Lower lobe of right lung (tissue), 2 donors: ENCODE data around the gene KIFAP3. TPM values are rescaled to one million over a fixed set of nuclear protein-coding genes. Genes with fewer than 3 reads are reported as not detected.
"Not testable (repeated sequence)": the region's sequence is repeated elsewhere in the genome, so short reads cannot be mapped to it uniquely, and the experiment has no call there.

Source experiments
- ATAC-seq, 2 donors: fragments of 200-7000 bp; cut with Tn5 transposase; one replicate each; pipeline ENCODE4 v1.9.1; 2020 to 2022; ENCODE audit warnings: mild to moderate bottlenecking in 2 of 2, moderate library complexity in 2 of 2
- DNase-seq: peaks from one replicate; pipeline ENCODE4 v3.0.0-alpha.2; 2020
- H3K27ac ChIP-seq: fragments of 200-600 bp; one replicate; pipeline ENCODE4 v1.8.0; 2022
- H3K27me3 ChIP-seq: fragments of 200-600 bp; one replicate; pipeline ENCODE4 v1.8.0; 2022; ENCODE audit warnings: low read depth
- H3K36me3 ChIP-seq: fragments of 200-600 bp; one replicate; pipeline ENCODE4 v1.8.0; 2022; ENCODE audit warnings: mild to moderate bottlenecking
- H3K4me1 ChIP-seq: fragments of 200-600 bp; one replicate; pipeline ENCODE4 v1.8.0; 2022
- H3K4me3 ChIP-seq: fragments of 200-600 bp; one replicate; pipeline ENCODE4 v1.8.0; 2022; ENCODE audit warnings: mild to moderate bottlenecking
- H3K9me3 ChIP-seq: fragments of 200-600 bp; one replicate; pipeline ENCODE4 v1.8.0; 2022
- intact Hi-C: fragments of 100-400 bp; cut with DNase I; formaldehyde crosslinking; loops from one replicate; pipeline ENCODE4 v1.11.0; 2022
- long read RNA-seq: library from polyadenylated mRNA; unstranded; transcript quantifications from one replicate; pipeline ENCODE4 v2.0.0, GENCODE V29; 2021
- total RNA-seq: library from RNA; stranded (reverse); fragmentation: NEBNext Ultra II Directional; extraction: Animal tissue kit (Norgen Biotek cat#: 25700); gene quantifications from one replicate; pipeline ENCODE4 v1.2.1, GENCODE V29; 2021
- TF ChIP-seq, protein P1 (sequence below): fragments of 200-600 bp; IDR thresholded peaks from one replicate; pipeline ENCODE4 v1.8.0; 2022; ENCODE audit warnings: antibody characterized with exemption, mild to moderate bottlenecking
- donor health status: DM: no; HTN: yes; CAD: no; lungs with severe emphysema.

KIFAP3 gene
- 21.4 TPM for total RNA-seq
- long read RNA-seq, transcript KIFAP3-201 (20 exons, 2,957 nt) = major isoform, 32 of 43 reads
- long read RNA-seq, partial matches to known transcripts = 3 of 43 reads
- long read RNA-seq, other reads (novel, unspliced or antisense) = 4 of 43 reads

DNA sequence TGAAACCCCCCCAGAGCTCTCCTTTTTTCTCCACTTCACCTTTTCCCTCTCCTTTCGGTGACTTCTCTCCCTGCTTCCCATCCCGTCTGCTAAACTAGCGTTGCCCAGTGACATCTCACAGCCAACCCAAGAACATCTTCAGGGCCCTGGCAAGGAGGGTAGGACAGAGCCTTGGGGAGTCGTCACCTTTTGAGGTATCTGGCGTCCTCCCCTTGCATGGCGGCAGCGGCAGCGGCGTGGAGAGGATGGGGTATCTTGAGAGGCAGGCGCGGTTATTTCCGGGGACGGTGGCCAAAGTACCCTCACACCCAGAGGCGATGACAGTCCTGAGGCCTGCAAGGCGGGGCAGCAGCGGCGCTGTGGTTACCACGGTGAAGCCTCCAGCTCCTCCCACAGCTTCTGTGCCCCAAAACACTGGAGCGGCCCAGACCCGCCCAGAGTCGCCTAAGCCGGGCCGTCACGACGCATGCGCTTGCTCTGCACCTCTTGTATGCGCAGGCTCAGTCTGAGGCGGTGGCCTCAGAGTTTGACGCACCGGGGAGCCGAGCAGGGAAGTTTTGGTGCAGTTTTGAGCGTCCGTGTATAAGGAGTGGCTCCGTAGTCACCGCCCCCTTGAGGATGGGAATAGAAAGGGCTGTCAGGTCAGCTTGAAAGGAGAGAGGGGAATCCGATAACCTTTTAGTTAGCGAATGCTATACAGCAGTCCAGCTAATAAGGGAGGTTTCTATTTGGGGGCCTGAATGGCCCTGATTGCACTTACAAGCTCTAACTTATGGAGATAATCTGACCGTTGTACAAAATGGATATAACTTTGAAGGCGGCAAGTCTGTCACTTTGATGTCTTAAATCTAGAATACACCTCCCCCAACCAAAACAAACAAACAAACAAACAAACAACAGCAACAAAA, at the start of gene KIFAP3:
Gene KIFAP3, minus strand, starts transcription at position 446 of the 908 bp plus-strand sequence. Its CDS starts 228 bp downstream, at position 218.
- H3K9me3 ChIP-seq = no peaks in the 10 kb centered on the region
- intact Hi-C loops = no loop called here
- no peaks in the 10 kb centered on the region for H3K36me3 ChIP-seq
- ATAC-seq (peak; percentile 100), DNase-seq (peak; percentile 99)
- H3K27ac ChIP-seq = peak within 1 kb of the TSS; percentile 81
- H3K27me3 ChIP-seq = no peaks in the 10 kb centered on the region
- peaks cover 16% of the 10 kb centered on the region for H3K4me1 ChIP-seq
- peak within 1 kb of the TSS; percentile 71 for H3K4me3 ChIP-seq
- TF ChIP-seq, protein P1, sequence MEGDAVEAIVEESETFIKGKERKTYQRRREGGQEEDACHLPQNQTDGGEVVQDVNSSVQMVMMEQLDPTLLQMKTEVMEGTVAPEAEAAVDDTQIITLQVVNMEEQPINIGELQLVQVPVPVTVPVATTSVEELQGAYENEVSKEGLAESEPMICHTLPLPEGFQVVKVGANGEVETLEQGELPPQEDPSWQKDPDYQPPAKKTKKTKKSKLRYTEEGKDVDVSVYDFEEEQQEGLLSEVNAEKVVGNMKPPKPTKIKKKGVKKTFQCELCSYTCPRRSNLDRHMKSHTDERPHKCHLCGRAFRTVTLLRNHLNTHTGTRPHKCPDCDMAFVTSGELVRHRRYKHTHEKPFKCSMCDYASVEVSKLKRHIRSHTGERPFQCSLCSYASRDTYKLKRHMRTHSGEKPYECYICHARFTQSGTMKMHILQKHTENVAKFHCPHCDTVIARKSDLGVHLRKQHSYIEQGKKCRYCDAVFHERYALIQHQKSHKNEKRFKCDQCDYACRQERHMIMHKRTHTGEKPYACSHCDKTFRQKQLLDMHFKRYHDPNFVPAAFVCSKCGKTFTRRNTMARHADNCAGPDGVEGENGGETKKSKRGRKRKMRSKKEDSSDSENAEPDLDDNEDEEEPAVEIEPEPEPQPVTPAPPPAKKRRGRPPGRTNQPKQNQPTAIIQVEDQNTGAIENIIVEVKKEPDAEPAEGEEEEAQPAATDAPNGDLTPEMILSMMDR = peak; percentile 46

DNA sequence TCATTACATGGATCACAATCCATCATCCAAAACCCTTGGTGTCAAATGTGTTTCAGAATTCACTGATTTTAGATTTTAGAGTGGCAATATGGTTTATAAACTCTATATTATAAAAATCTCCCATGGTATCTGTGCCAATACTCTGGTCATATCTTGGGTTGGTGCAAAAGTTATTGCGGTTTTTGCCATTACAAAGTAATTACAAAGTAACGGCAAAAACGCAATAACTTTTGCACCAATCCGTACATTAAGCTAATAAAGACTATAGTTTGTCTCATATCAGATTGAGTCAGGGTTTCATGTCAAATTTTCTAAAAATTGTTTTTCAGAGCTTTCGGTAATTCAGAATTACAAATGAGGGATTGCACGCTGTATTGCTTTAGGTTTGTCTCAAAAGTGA, 47.9 kb upstream of the KIFAP3 start:
- DNase-seq = no peak
- Histone ChIP-seq H3K4me1 (no peaks in the 10 kb centered on the region), H3K36me3 (no peaks in the 10 kb centered on the region), H3K4me3 (no peak overlapping the region), H3K9me3 (no peaks in the 10 kb centered on the region), H3K27me3 (no peaks in the 10 kb centered on the region), H3K27ac (no peak overlapping the region)
- TF ChIP-seq, protein P1 = no peak
- intact Hi-C loops = no loop called here
- no peak for ATAC-seq

DNA sequence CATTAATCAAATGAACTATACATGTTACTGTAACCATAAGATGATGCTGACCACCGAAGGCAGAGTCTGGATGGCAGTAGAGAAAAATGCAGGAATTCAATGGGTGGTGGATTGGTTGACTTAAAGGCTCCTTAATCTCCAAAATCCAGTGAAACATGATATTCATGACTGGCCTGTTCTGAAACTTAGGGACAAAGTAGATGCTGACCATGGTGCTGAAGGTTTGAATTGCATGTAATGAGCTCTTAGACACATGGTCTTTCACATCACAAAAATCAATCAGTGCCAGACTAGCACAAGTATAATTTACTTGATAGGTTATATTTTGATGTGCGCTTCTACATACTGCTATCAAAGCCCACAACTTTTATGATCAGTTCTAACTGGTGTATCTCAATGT, 40.4 kb upstream of the KIFAP3 start:
- Histone ChIP-seq H3K4me1 (no peaks in the 10 kb centered on the region), H3K27me3 (no peaks in the 10 kb centered on the region), H3K4me3 (no peak overlapping the region), H3K36me3 (no peaks in the 10 kb centered on the region), H3K9me3 (no peaks in the 10 kb centered on the region), H3K27ac (no peak overlapping the region)
- TF ChIP-seq, protein P1 = no peak
- DNase-seq (no peak), ATAC-seq (no peak)
- intact Hi-C loops = no loop called here

DNA sequence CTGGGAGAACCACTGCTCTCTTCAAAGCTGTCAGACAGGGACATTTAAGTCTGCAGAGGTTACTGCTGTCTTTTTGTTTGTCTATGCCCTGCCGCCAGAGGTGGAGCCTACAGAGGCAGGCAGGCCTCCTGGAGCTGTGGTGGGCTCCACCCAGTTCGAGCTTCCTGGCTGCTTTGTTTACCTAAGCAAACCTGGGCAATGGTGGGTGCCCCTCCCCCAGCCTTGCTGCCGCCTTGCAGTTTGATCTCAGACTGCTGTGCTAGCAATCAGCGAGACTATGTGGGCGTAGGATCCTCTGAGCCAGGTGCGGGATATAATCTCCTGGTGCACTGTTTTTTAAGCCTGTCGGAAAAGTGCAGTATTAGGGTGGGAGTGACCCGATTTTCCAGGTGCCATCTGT, 38.6 kb upstream of the KIFAP3 start:
- ATAC-seq, H3K27ac ChIP-seq, intact Hi-C loops, H3K4me1 ChIP-seq, H3K4me3 ChIP-seq, H3K9me3 ChIP-seq, H3K36me3 ChIP-seq, DNase-seq, H3K27me3 ChIP-seq: not testable (repeated sequence)

DNA sequence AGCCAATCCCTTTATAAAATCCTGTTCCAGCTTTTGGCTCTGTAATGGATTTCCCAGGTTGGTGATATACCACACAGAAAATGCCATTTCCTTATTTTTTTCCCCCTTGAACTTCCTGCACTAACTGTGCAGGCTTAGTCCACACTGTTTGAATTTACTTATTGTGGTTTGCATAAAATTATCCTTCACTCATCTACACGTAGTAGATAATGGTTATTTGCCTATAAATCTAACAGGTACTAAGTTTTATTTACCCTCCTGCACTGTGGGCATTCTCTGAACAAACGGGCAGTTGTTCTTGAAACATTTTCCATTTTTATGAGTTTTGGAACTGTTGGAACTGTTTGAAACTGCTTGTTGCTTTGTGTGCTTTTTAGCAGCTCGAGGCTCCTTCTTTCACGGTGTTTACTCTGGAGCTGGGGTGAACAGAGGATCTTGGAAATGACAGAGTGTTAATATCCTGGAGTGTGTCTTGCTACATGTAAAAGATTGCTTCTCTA, 23.0 kb upstream of the KIFAP3 start:
- Histone ChIP-seq H3K4me3 (no peak overlapping the region), H3K36me3 (no peaks in the 10 kb centered on the region), H3K9me3 (no peaks in the 10 kb centered on the region), H3K27ac (no peak overlapping the region), H3K27me3 (no peaks in the 10 kb centered on the region), H3K4me1 (no peaks in the 10 kb centered on the region)
- intact Hi-C loops = no loop called here
- TF ChIP-seq, protein P1 = no peak
- ATAC-seq (no peak), DNase-seq (no peak)
